PC-9 (cell line): ENCODE data around the gene PROSER2. TPM values are rescaled to one million over a fixed set of nuclear protein-coding genes. Genes with fewer than 3 reads are reported as not detected.

Experiments
- BruUV-seq: library from RNA; stranded (reverse); fragments of 400-500 nt; replicated peaks from 2 replicates; lab custom pipeline; 2021; lab: Mats Ljungman, UMichigan
- CTCF ChIA-PET: fragments of 300-600 bp; sonication (Branson Sonifier 250); formaldehyde crosslinking; loops from one replicate; lab custom pipeline; 2022; ENCODE audit warnings: antibody characterized with exemption; lab: Charles Lee
- POLR2A ChIA-PET: fragments of 300-600 bp; sonication (Branson Sonifier 250); formaldehyde crosslinking; loops from one replicate; lab custom pipeline; 2022; ENCODE audit warnings: antibody characterized with exemption; ENCODE audit not compliant: unreplicated experiment; lab: Charles Lee
- DNase-seq, 2 experiments: peaks; one replicate each; pipeline versions ENCODE4 v3.0.0 to v3.0.0-alpha.2; 2015 to 2022; ENCODE audit warnings: mixed read lengths in 1 of 2
- H2AFZ ChIP-seq: fragments of 200-600 bp; sonication (generic); 2 replicates; pipeline ENCODE4 v1.8.1; 2017; ENCODE audit warnings: antibody characterized with exemption
- H3F3A ChIP-seq: fragments of 200-600 bp; sonication (generic); 2 replicates; pipeline ENCODE4 v1.8.1; 2017; ENCODE audit warnings: antibody characterized with exemption, mild to moderate bottlenecking, low read depth; ENCODE audit not compliant: insufficient read depth
- H3K27ac ChIP-seq: fragments of 200-600 bp; sonication (generic); 2 replicates; pipeline ENCODE4 v1.6.1; 2016; ENCODE audit warnings: mixed run types
- H3K27me3 ChIP-seq: fragments of 200-600 bp; sonication (generic); 2 replicates; pipeline ENCODE4 v1.6.1; 2016; ENCODE audit warnings: low read depth, mixed run types; ENCODE audit not compliant: insufficient read depth
- H3K36me3 ChIP-seq: fragments of 200-600 bp; sonication (generic); 2 replicates; pipeline ENCODE4 v1.6.1; 2016; ENCODE audit warnings: low read depth, mixed run types
- H3K4me1 ChIP-seq: fragments of 200-600 bp; sonication (generic); replicated peaks from 2 replicates; pipeline ENCODE4 v1.6.1; 2016; ENCODE audit warnings: mixed run types; ENCODE audit not compliant: insufficient read depth
- H3K4me2 ChIP-seq: fragments of 200-600 bp; sonication (generic); 2 replicates; pipeline ENCODE4 v1.6.1; 2017; ENCODE audit warnings: mixed run types
- H3K4me3 ChIP-seq: fragments of 200-600 bp; sonication (generic); 2 replicates; pipeline ENCODE4 v1.6.1; 2016; ENCODE audit warnings: mixed run types
- H3K79me2 ChIP-seq: fragments of 200-600 bp; sonication (generic); 2 replicates; pipeline ENCODE4 v1.6.1; 2017; ENCODE audit warnings: low read depth, mixed run types
- H3K9me2 ChIP-seq: fragments of 200-600 bp; sonication (generic); 2 replicates; pipeline ENCODE4 v1.8.1; 2017; ENCODE audit warnings: mild to moderate bottlenecking; ENCODE audit not compliant: insufficient read depth
- H3K9me3 ChIP-seq: fragments of 200-600 bp; sonication (generic); 2 replicates; pipeline ENCODE4 v1.8.1; 2016; ENCODE audit warnings: low read depth; ENCODE audit not compliant: insufficient read depth
- H4K20me1 ChIP-seq: fragments of 200-600 bp; sonication (generic); 2 replicates; pipeline ENCODE4 v1.8.1; 2017; ENCODE audit not compliant: insufficient read depth
- EZH2 ChIP-seq: fragments of 200-600 bp; sonication (generic); IDR thresholded peaks from 2 replicates; pipeline ENCODE4 v1.8.0; 2017; ENCODE audit warnings: antibody characterized with exemption, low read depth
- intact Hi-C: fragments of 100-400 bp; cut with micrococcal nuclease; formaldehyde crosslinking; loops from one replicate; pipeline ENCODE4 v1.10.0; 2022; ENCODE audit not compliant: unreplicated experiment
- total RNA-seq: library from RNA; stranded (reverse); gene quantifications from 2 replicates; pipeline ENCODE4 v1.2.3, GENCODE V29; 2021
- TF ChIP-seq, protein P1 (sequence below): fragments of 200-600 bp; sonication (generic); conservative IDR thresholded peaks from 2 replicates; pipeline ENCODE4 v1.6.1; 2017; ENCODE audit warnings: mixed run types, antibody characterized with exemption, mild to moderate bottlenecking, moderate library complexity

Gene PROSER2
- total RNA-seq, 1 experiment from 2014 or later, result 66.6 TPM

- Histone ChIP-seq H3K79me2 (peaks cover 98% of the 10 kb centered on the region), H3K9me3 (no peaks in the 10 kb centered on the region), H3K4me1 (peaks cover 18% of the 10 kb centered on the region), H3K9me2 (no peaks in the 10 kb centered on the region), H3K27ac (no peak overlapping the region), H4K20me1 (peaks cover 23% of the 10 kb centered on the region; the same call in 1 of the 2 replicates), H3F3A (peaks cover 15% of the 10 kb centered on the region; the same call in 1 of the 2 replicates), H3K27me3 (no peaks in the 10 kb centered on the region), H3K4me2 (no peak overlapping the region), H3K4me3 (no peak overlapping the region), H3K36me3 (peaks cover 4% of the 10 kb centered on the region; the same call in 1 of the 2 replicates), H2AFZ (no peak overlapping the region)
- TF ChIP-seq EZH2, result no peak
- TF ChIP-seq, protein P1, sequence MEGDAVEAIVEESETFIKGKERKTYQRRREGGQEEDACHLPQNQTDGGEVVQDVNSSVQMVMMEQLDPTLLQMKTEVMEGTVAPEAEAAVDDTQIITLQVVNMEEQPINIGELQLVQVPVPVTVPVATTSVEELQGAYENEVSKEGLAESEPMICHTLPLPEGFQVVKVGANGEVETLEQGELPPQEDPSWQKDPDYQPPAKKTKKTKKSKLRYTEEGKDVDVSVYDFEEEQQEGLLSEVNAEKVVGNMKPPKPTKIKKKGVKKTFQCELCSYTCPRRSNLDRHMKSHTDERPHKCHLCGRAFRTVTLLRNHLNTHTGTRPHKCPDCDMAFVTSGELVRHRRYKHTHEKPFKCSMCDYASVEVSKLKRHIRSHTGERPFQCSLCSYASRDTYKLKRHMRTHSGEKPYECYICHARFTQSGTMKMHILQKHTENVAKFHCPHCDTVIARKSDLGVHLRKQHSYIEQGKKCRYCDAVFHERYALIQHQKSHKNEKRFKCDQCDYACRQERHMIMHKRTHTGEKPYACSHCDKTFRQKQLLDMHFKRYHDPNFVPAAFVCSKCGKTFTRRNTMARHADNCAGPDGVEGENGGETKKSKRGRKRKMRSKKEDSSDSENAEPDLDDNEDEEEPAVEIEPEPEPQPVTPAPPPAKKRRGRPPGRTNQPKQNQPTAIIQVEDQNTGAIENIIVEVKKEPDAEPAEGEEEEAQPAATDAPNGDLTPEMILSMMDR, result no peak
- no TSS peak for BruUV-seq
- no peak for DNase-seq
- ChIA-PET CTCF (no interaction called here), POLR2A (no interaction called here)
- intact Hi-C loops, result no loop called here
Observed at GRCh38 chr10:11835704-11836103, 12.5 kb downstream of the PROSER2 start.

DNA sequence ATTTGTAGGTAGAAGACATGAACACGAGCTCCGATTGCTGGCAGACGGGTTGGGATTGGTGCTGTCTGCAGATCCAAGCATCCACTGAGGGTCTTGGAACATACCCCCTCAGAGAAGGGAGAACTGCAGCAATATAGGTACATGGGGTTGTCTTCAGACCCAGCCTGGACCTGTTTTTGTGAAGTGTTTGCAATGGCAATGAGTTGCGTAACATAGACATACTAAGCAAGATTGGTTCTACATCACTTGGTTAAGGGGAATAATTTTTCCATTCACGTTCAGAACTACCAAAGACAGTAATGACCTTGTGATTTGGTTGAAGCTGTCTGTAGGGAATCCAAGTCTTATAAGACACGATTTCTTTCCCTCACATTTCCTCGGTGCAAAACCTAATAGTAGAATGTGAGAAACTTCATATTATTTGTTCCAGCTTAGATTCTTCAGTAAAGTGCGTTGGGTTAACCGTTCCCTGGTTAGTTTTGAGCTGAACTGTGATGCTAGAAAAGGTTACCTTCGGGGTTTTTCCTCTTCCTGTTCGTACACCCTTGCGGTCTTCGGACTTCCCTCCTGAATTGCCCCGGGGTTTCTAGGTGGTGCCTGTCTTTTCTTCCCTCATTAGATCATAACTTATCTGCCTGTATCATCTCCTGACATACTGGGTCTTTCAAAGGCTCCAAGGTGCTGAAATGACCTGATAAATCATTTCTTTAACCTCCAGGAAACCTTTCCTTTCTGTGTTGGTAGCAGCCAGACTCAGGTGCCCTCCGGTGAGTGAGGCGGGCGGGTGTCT is 14.4 kb downstream of the PROSER2 start:
- CTCF ChIA-PET, result no interaction called here
- POLR2A ChIA-PET, result interaction anchor here (0.7 kb wide), 1 partner anchor 23 kb away, joined by 3 read pairs; no protein-coding TSS in a partner anchor

DNA sequence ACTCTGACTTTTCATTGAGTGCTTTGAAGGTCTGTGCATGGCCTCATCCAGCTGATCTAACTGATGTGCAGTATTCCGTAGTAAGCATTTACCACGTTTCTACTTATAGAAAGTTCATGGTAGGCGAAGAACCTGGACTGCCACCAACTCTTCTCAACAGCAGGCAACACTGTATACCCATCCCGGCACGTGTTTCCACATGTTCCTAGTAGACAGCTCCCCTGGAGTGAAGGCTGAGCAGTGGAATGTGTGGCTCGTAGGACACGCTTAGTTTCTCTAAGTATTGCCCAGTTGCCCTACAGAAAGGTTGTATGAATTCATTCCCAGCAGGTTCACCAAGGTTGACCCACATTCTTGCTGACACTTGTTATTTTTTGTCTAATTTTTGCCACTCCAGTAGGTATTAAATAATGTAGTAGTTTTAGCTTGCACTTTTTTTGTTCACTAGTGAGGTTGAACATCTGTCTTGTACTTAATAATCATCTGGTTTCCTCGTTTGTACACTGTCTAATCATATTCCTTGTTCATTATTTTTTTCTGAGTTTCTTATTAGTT is 15.2 kb downstream of the PROSER2 start:
- no peak for DNase-seq
- Histone ChIP-seq H3K4me2 (no peak overlapping the region), H4K20me1 (peaks cover 33% of the 10 kb centered on the region), H3K79me2 (peaks cover 95% of the 10 kb centered on the region), H3K36me3 (no peaks in the 10 kb centered on the region; the same call in 1 of the 2 replicates), H3K9me3 (no peaks in the 10 kb centered on the region), H3K4me3 (no peak overlapping the region), H3K9me2 (no peaks in the 10 kb centered on the region), H2AFZ (no peak overlapping the region), H3F3A (peaks cover 11% of the 10 kb centered on the region; the same call in 1 of the 2 replicates), H3K4me1 (no peaks in the 10 kb centered on the region), H3K27me3 (no peaks in the 10 kb centered on the region), H3K27ac (0 out of 2 replicates have a peak overlapping the region, but pooled peaks have one; percentile 23)
- TF ChIP-seq, protein P1, result no peak
- no peak for TF ChIP-seq EZH2
- BruUV-seq, result no TSS peak
- CTCF ChIA-PET, result no interaction called here
- POLR2A ChIA-PET, result no interaction called here
- intact Hi-C loops, result no loop called here

More for the DNA sequence above, 14.4 kb downstream of the PROSER2 start:
- Histone ChIP-seq H3K4me3 (no peak overlapping the region), H3K27me3 (no peaks in the 10 kb centered on the region), H2AFZ (no peak overlapping the region), H3K4me1 (no peaks in the 10 kb centered on the region), H3F3A (peaks cover 11% of the 10 kb centered on the region; the same call in 1 of the 2 replicates), H3K9me3 (no peaks in the 10 kb centered on the region), H3K36me3 (no peaks in the 10 kb centered on the region; the same call in 1 of the 2 replicates), H3K27ac (no peak overlapping the region), H3K9me2 (no peaks in the 10 kb centered on the region), H3K79me2 (peaks cover 97% of the 10 kb centered on the region), H4K20me1 (peaks cover 33% of the 10 kb centered on the region), H3K4me2 (no peak overlapping the region)
- BruUV-seq, result no TSS peak
- DNase-seq, result no peak
- TF ChIP-seq, protein P1, result no peak
- TF ChIP-seq EZH2, result no peak
- intact Hi-C loops, result no loop called here
